ENCODE results near the gene DPF1.

Gene DPF1

GRCh38 chr19:38248421-38248820, 24.4 kb upstream of the DPF1 start:
- DNase-seq (ENCODE audit: low spot score), result no peak
- TF ChIP-seq, protein P1, sequence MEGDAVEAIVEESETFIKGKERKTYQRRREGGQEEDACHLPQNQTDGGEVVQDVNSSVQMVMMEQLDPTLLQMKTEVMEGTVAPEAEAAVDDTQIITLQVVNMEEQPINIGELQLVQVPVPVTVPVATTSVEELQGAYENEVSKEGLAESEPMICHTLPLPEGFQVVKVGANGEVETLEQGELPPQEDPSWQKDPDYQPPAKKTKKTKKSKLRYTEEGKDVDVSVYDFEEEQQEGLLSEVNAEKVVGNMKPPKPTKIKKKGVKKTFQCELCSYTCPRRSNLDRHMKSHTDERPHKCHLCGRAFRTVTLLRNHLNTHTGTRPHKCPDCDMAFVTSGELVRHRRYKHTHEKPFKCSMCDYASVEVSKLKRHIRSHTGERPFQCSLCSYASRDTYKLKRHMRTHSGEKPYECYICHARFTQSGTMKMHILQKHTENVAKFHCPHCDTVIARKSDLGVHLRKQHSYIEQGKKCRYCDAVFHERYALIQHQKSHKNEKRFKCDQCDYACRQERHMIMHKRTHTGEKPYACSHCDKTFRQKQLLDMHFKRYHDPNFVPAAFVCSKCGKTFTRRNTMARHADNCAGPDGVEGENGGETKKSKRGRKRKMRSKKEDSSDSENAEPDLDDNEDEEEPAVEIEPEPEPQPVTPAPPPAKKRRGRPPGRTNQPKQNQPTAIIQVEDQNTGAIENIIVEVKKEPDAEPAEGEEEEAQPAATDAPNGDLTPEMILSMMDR (IDR thresholded peaks at IDR 0.05; ENCODE audit: extremely low read depth, missing control alignments), result no peak

- peak; percentile 5 for DNase-seq (ENCODE audit: low spot score)
- TF ChIP-seq, protein P1 (IDR thresholded peaks at IDR 0.05; ENCODE audit: extremely low read depth, missing control alignments), result no peak
These were observed 23.8 kb upstream of the DPF1 start for GRCh38 chr19:38247734-38248268.

DNA sequence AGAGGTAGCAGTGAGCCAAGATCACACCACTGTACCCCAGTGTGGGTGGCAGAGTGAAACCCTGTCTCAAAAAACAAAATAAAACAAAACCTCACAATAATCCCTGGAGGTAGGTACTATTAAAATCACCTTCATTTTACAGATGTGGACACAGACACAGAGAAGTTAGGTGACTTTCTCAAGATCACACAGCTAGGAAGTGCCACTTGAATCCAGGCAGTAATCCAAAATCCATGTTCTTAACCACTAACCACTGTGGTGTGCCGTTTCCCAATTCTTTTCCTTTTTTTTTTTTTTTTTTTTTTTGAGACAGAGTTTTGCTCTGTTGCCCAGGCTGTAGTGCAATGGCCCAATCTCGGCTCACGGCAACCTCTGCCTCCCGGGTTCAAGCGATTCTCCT, 23.1 kb upstream of the DPF1 start:
- no peak for DNase-seq (ENCODE audit: low spot score)

GRCh38 chr19:38245826-38246498, 21.9 kb upstream of the DPF1 start:
- no peak for DNase-seq (ENCODE audit: low spot score)
- TF ChIP-seq, protein P1 (IDR thresholded peaks at IDR 0.05; ENCODE audit: extremely low read depth, missing control alignments), result no peak

More for the DNA sequence above, 23.1 kb upstream of the DPF1 start:
- TF ChIP-seq, protein P1 (IDR thresholded peaks at IDR 0.05; ENCODE audit: extremely low read depth, missing control alignments), result no peak

- TF ChIP-seq, protein P1 (IDR thresholded peaks at IDR 0.05; ENCODE audit: extremely low read depth, missing control alignments), result no peak
- DNase-seq (ENCODE audit: low spot score), result no peak
These were observed 19.3 kb upstream of the DPF1 start for GRCh38 chr19:38243279-38243673.

GRCh38 chr19:38239816-38240215, 15.8 kb upstream of the DPF1 start:
- DNase-seq (ENCODE audit: low spot score), result no peak
- TF ChIP-seq, protein P1 (IDR thresholded peaks at IDR 0.05; ENCODE audit: extremely low read depth, missing control alignments), result no peak

- TF ChIP-seq, protein P1 (IDR thresholded peaks at IDR 0.05; ENCODE audit: extremely low read depth, missing control alignments), result no peak
- DNase-seq (ENCODE audit: low spot score), result peak; percentile 4
These were observed 10.6 kb upstream of the DPF1 start for GRCh38 chr19:38234615-38235014.

Measured in GM20000 (cell line).